NAMALWA (cell line): ENCODE results near the gene GOLGA1.

Experiments used
- DNase-seq: peaks from one replicate; pipeline ENCODE4 v3.0.0-alpha.2; 2015; ENCODE audit warnings: low spot score

GOLGA1 gene

GRCh38 chr9:124882231-124882630 is 58.7 kb downstream of the GOLGA1 start:
- DNase-seq, result no peak

GRCh38 chr9:124881138-124881743 is 59.6 kb downstream of the GOLGA1 start:
- DNase-seq, result no peak

GRCh38 chr9:124880501-124880900 is 60.4 kb downstream of the GOLGA1 start:
- peak; percentile 63 for DNase-seq

- DNase-seq, result no peak
Observed at GRCh38 chr9:124879226-124879625, 61.7 kb downstream of the GOLGA1 start.

GRCh38 chr9:124878518-124878917 is 62.4 kb downstream of the GOLGA1 start:
- DNase-seq, result no peak

GRCh38 chr9:124878021-124878420 is 62.9 kb downstream of the GOLGA1 start:
- DNase-seq, result no peak

GRCh38 chr9:124877021-124877782 is 63.7 kb downstream of the GOLGA1 start:
- no peak for DNase-seq

- no peak for DNase-seq
Observed at GRCh38 chr9:124875501-124875900, 65.4 kb downstream of the GOLGA1 start.

- DNase-seq, result no peak
Observed at GRCh38 chr9:124873664-124874063, 67.2 kb downstream of the GOLGA1 start.

- no peak for DNase-seq
Observed at GRCh38 chr9:124871156-124871561, 69.7 kb downstream of the GOLGA1 start.

GRCh38 chr9:124870723-124871122 is 70.2 kb downstream of the GOLGA1 start:
- peak; percentile 37 for DNase-seq

- peak; percentile 69 for DNase-seq
Observed at GRCh38 chr9:124869986-124870560, 70.8 kb downstream of the GOLGA1 start.

- DNase-seq, result peak; percentile 48
Observed at GRCh38 chr9:124869466-124869985, 71.4 kb downstream of the GOLGA1 start.

- DNase-seq, result peak; percentile 94
Observed at GRCh38 chr9:124868511-124869465, 72.1 kb downstream of the GOLGA1 start.

GRCh38 chr9:124863371-124863871 is 77.5 kb downstream of the GOLGA1 start:
- peak; percentile 35 for DNase-seq

GRCh38 chr9:124861342-124862229 is 79.3 kb downstream of the GOLGA1 start, which contains the start of the genes ARPC5L and RPL35:
TSS of gene ARPC5L (plus strand) at chr9:124862130. CDS start at chr9:124869291, 7,161 bp downstream.
TSS of gene RPL35 (minus strand) at chr9:124861957. CDS start at chr9:124861912, 45 bp downstream.
- DNase-seq, result peak; percentile 94

GRCh38 chr9:124860582-124861341 is 80.1 kb downstream of the GOLGA1 start:
- DNase-seq, result no peak

- DNase-seq, result no peak
Observed at GRCh38 chr9:124859803-124860581, 80.9 kb downstream of the GOLGA1 start.
